Measurements from ENCODE around the gene NEU4.

GRCh38 chr2:241834527-241835210 is 25.7 kb downstream of the NEU4 start:
- no peak for TF ChIP-seq CTCF (IDR thresholded peaks at IDR 0.05)
- TF ChIP-seq POLR2A (IDR thresholded peaks at IDR 0.05) = no peak

Measured in sigmoid colon (tissue), 3 donors.